GM19023 (cell line): ENCODE results near the gene DENND4B.

Experiments
- ATAC-seq: cut with Tn5 transposase; IDR thresholded peaks from one replicate; pipeline ENCODE4 v1.9.1; 2021; ENCODE audit warnings: mild to moderate bottlenecking, moderate library complexity; ENCODE audit not compliant: unreplicated experiment

DENND4B gene

GRCh38 chr1:153945795-153946621 is 510 bp downstream of the DENND4B start:
- peak; percentile 71 for ATAC-seq

GRCh38 chr1:153945131-153945794 is 1.3 kb downstream of the DENND4B start:
- ATAC-seq, result peak; percentile 8

GRCh38 chr1:153944827-153945117 is 1.7 kb downstream of the DENND4B start:
- no peak for ATAC-seq

- no peak for ATAC-seq
Observed at GRCh38 chr1:153944005-153944826, 2.3 kb downstream of the DENND4B start.

GRCh38 chr1:153942766-153943549 is 3.6 kb downstream of the DENND4B start:
- no peak for ATAC-seq

- ATAC-seq, result no peak
Observed at GRCh38 chr1:153941826-153942725, 4.4 kb downstream of the DENND4B start.

GRCh38 chr1:153940756-153941155 is 5.8 kb downstream of the DENND4B start:
- no peak for ATAC-seq

GRCh38 chr1:153939476-153939875 is 7.0 kb downstream of the DENND4B start:
- no peak for ATAC-seq

- no peak for ATAC-seq
Observed at GRCh38 chr1:153938996-153939395, 7.5 kb downstream of the DENND4B start.

GRCh38 chr1:153937331-153937730 is 9.2 kb downstream of the DENND4B start:
- no peak for ATAC-seq

- no peak for ATAC-seq
Observed at GRCh38 chr1:153936011-153936802, 10.3 kb downstream of the DENND4B start.

GRCh38 chr1:153934746-153935145 is 11.8 kb downstream of the DENND4B start:
- ATAC-seq, result no peak

- no peak for ATAC-seq
Observed at GRCh38 chr1:153933955-153934354, 12.6 kb downstream of the DENND4B start.

GRCh38 chr1:153933430-153933829 is 13.1 kb downstream of the DENND4B start:
- no peak for ATAC-seq

GRCh38 chr1:153932156-153933131 is 14.1 kb downstream of the DENND4B start:
- no peak for ATAC-seq

- no peak for ATAC-seq
Observed at GRCh38 chr1:153929981-153930948, 16.3 kb downstream of the DENND4B start.

GRCh38 chr1:153929426-153929825 is 17.1 kb downstream of the DENND4B start:
- no peak for ATAC-seq
